ENCODE results near the gene PUS7. TPM values are rescaled to one million over a fixed set of nuclear protein-coding genes. Genes with fewer than 3 reads are reported as not detected.
"Not testable (repeated sequence)": the region's sequence is repeated elsewhere in the genome, so short reads cannot be mapped to it uniquely, and the experiment has no call there.

PUS7 gene
- total RNA-seq, 2 experiments from 2014 or later: 14.3 to 14.6 TPM

DNA sequence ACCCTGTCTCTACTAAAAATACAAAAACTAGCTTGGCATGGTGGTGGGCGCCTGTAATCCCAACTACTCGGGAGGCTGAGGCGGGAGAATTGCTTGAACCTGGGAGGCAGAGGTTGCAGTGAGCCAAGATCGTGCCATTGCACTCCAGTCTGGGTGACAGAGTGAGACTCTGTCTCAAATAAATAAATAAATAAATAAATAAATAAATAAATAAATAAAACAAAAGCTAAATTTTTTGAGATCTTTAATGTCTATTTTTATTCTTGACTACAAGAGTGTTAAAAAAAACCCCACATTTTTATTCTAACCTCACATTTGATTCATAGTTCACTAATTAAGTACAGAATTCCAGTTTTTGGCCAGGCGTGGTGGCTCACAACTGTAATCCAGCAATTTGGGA, 5.7 kb upstream of the PUS7 start:
- intact Hi-C loops (cut with micrococcal nuclease); H3K9me3 Mint-ChIP-seq; CTCF ChIA-PET; H3K27me3 Mint-ChIP-seq (ENCODE audit: low read depth); H3K27ac Mint-ChIP-seq; H3K4me3 Mint-ChIP-seq; H3K4me1 Mint-ChIP-seq (ENCODE audit: low read depth); H3K36me3 Mint-ChIP-seq (ENCODE audit: low read depth); DNase-seq: not testable (repeated sequence)

DNA sequence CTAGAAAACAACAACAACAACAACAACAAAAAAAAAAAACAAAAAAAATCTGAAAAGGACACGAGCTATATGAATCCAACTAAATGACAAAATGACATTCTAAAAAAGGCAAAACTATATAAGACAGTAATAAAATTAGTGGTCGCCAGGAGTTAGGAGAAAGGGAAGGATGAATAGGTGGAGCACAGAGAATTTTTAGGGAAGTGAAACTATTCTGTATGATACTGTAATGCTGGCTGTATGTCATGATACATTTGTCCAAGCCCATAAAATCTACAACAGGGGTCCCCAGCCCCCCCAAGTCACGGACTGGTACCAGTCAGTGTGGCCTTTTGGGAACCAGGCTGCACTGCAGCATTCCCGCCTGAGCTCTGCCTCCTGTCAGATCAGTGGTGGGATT, 2.8 kb upstream of the PUS7 start:
- Mint-ChIP-seq H3K27me3 (ENCODE audit: low read depth) (no peaks in the 10 kb centered on the region), H3K9me3 (no peaks in the 10 kb centered on the region), H3K27ac (no peak overlapping the region), H3K4me1 (ENCODE audit: low read depth) (peaks cover 10% of the 10 kb centered on the region), H3K4me3 (no peak overlapping the region), H3K36me3 (ENCODE audit: low read depth) (peaks cover under 1% of the 10 kb centered on the region)
- intact Hi-C loops (cut with micrococcal nuclease): no loop called here
- CTCF ChIA-PET: no interaction called here
- DNase-seq: no peak

DNA sequence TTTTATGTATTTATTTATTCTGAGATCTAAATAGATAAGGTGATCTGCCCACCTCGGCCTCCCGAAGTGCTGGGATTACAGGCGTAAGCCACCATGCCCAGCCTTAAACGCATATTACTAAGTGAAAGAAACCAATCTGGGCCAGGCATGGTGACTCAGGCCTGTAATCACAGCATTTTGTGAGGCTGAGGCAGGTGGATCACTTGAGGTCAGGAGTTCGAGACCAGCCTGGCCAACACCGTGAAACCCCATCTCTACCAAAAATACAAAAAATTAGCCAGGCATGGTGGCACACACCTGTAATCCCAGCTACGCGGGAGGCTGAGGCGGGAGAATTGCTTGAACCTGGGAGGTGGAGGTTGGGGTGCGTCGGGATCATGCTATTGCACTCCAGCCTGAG, 2.4 kb upstream of the PUS7 start:
- H3K27ac Mint-ChIP-seq; H3K4me3 Mint-ChIP-seq; intact Hi-C loops (cut with micrococcal nuclease): not testable (repeated sequence)

DNA sequence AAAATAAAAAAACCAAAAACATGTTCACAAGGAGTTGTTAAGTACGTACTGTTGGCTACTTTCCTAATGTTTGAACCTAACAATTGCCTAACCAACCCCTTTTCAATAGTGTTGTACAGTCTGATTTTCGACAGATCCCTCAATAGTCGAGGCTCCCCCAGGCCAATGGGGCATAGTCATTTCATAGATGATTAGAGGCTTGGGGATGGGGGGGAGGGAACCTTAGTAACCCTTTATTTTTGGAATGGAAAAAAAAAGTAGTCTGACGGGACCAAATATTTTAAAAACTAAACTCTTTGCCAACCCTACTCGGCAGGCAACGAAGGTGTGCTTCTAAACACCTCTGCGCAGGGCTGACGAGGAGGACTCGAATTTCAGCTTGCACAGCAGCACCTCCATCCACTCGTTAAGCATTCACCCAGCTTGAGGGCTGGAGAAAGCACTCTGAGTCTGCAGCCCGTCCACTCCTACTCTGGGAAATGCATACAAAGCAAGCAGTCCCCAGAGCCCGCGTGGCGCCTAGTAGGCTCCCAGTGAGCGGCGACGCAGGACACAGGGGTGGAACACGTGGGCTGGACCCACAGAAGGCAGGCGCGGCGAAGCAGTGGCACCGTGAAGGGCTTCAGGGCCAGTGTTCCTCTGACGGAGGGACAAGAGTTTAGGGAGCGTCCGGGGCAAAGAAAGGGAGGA, 899 bp downstream of the PUS7 start:
- peak; percentile 53 for DNase-seq
- intact Hi-C loops (cut with micrococcal nuclease): no loop called here
- peak overlapping the region; percentile 81 for H3K27ac Mint-ChIP-seq
- CTCF ChIA-PET: interaction anchor here (0.5 to 1.5 kb wide), 3 partner anchors 11 to 902 kb away, joined by 3 to 5 read pairs (median 4); partner anchors contain the start of gene RINT1
- H3K4me1 Mint-ChIP-seq (ENCODE audit: low read depth): peaks cover 20% of the 10 kb centered on the region
- H3K36me3 Mint-ChIP-seq (ENCODE audit: low read depth): peaks cover 10% of the 10 kb centered on the region
- peak overlapping the region; percentile 96 for H3K4me3 Mint-ChIP-seq
- H3K9me3 Mint-ChIP-seq: no peaks in the 10 kb centered on the region
- H3K27me3 Mint-ChIP-seq (ENCODE audit: low read depth): no peaks in the 10 kb centered on the region

More for the DNA sequence above, 2.4 kb upstream of the PUS7 start:
- H3K36me3 Mint-ChIP-seq (ENCODE audit: low read depth); H3K9me3 Mint-ChIP-seq; DNase-seq; H3K27me3 Mint-ChIP-seq (ENCODE audit: low read depth); CTCF ChIA-PET: not testable (repeated sequence)
- H3K4me1 Mint-ChIP-seq (ENCODE audit: low read depth): peaks cover 14% of the 10 kb centered on the region

DNA sequence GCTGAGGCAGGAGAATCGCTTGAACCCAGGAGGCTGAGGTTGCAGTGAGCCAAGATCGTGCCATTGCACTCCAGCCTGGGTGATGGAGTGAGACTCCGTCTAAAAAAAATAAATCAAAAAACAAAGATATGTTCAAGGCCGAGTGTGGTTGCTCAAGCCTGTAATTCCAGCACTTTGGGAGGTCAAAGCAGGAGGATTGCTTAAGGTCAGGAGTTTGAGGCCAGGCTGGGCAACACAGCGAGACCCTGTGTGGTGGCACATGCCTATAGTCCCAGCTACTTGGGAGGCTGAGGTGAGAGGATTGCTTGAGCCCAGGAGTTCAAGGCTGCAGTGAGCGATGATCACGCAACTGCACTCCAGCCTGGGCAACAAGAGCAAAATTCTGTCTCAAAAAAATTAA, 1.5 kb downstream of the PUS7 start:
- DNase-seq; H3K27ac Mint-ChIP-seq; H3K9me3 Mint-ChIP-seq; intact Hi-C loops (cut with micrococcal nuclease); H3K27me3 Mint-ChIP-seq (ENCODE audit: low read depth): not testable (repeated sequence)
- peaks cover 20% of the 10 kb centered on the region for H3K4me1 Mint-ChIP-seq (ENCODE audit: low read depth)
- CTCF ChIA-PET: interaction anchor here (0.5 to 1.5 kb wide), 2 partner anchors 11 to 903 kb away, joined by 3 to 5 read pairs; partner anchors contain the start of gene RINT1
- peak overlapping the region; percentile 50 for H3K4me3 Mint-ChIP-seq
- H3K36me3 Mint-ChIP-seq (ENCODE audit: low read depth): peaks cover 10% of the 10 kb centered on the region

DNA sequence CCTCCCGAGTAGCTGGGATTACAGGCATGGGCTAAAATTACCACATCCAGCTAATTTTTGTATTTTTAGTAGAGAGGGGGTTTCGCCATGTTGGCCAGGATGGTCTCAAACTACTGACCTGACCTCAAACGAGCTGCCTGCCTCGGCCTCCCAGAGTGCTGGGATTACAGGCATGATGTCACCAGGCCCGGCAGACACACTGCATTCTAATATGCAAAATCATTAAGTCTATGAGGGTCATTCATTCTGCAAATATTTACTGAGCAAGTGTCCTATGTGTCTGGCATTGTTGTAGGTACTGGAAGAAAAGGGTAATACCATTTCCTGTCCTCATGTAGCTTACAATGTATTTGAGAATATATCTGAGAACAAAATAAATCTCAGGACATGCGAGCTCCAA, 2.7 kb downstream of the PUS7 start:
- no peak for DNase-seq
- H3K27me3 Mint-ChIP-seq (ENCODE audit: low read depth): no peaks in the 10 kb centered on the region
- no peak overlapping the region for H3K27ac Mint-ChIP-seq
- H3K4me1 Mint-ChIP-seq (ENCODE audit: low read depth): peaks cover 29% of the 10 kb centered on the region
- H3K36me3 Mint-ChIP-seq (ENCODE audit: low read depth): peaks cover 14% of the 10 kb centered on the region
- no peak overlapping the region for H3K4me3 Mint-ChIP-seq
- intact Hi-C loops (cut with micrococcal nuclease): no loop called here
- no peaks in the 10 kb centered on the region for H3K9me3 Mint-ChIP-seq
- CTCF ChIA-PET: interaction anchor here (0.6 to 1.2 kb wide), 3 partner anchors 13 to 268 kb away, joined by 4 to 7 read pairs (median 4); partner anchors contain the start of gene RINT1

DNA sequence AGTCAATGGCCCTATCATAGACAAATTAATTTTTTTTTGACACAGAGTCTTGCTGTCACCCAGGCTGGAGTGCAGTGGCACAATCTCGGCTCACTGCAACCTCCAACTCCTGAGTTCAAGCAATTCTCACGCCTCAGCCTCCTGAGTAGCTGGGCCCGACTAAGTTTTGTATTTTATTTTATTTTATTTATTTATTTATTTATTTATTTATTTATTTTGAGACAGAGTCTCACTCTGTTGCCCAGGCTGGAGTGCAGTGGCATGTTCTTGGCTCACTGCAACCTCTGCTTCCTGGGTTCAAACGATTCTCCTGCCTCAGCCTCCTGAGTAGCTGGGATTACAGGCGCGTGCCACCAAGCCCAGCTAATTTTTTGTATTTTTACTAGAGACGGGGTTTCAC, 6.5 kb downstream of the PUS7 start:
- not testable (repeated sequence) for H3K27me3 Mint-ChIP-seq (ENCODE audit: low read depth); DNase-seq; H3K4me3 Mint-ChIP-seq; H3K9me3 Mint-ChIP-seq; H3K27ac Mint-ChIP-seq
- H3K4me1 Mint-ChIP-seq (ENCODE audit: low read depth): peaks cover 43% of the 10 kb centered on the region
- intact Hi-C loops (cut with micrococcal nuclease): loop anchor here (2.0 kb wide), 1 partner anchor 17 kb away; the partner anchor contains the start of gene RINT1
- H3K36me3 Mint-ChIP-seq (ENCODE audit: low read depth): peaks cover 28% of the 10 kb centered on the region
- CTCF ChIA-PET: interaction anchor here (0.6 kb wide), 1 partner anchor 75 kb away, joined by 3 read pairs; no protein-coding TSS in a partner anchor

DNA sequence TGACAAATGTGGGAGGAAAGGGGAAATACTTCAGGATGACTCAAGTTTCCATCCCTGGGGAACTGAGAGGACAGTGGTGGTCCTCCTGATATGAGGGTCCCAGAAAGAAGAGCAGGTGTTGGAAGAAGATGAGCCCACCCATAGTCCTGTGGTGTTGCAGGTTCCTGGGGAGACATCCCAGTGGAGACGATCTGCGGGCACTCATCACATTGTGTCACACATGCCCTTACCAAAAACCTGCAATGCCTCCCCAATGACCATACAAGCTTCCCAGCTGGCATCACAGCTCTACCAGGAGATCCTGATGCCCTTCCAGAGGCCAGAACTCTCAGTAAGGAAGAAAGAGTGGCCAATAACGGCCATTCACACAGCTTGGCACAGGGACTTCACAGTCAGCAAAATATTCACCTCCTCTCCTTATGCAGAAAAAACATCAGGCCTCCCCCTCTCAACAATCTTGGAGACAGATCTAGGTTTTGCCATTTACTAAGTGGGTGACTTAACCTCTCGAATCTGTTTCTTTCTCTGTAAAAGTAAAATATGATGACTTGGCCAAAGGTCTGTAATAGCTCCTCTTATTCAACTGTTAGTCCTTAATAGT, 9.0 kb downstream of the PUS7 start:
- intact Hi-C loops (cut with micrococcal nuclease): no loop called here
- no peaks in the 10 kb centered on the region for H3K27me3 Mint-ChIP-seq (ENCODE audit: low read depth)
- no peak overlapping the region for H3K4me3 Mint-ChIP-seq
- DNase-seq: no peak
- peaks cover 34% of the 10 kb centered on the region for H3K4me1 Mint-ChIP-seq (ENCODE audit: low read depth)
- H3K36me3 Mint-ChIP-seq (ENCODE audit: low read depth): peaks cover 26% of the 10 kb centered on the region
- CTCF ChIA-PET: interaction anchor here (2.2 kb wide), 1 partner anchor 18 kb away, joined by 19 read pairs; the partner anchor contains the start of gene RINT1
- H3K27ac Mint-ChIP-seq: peak overlapping the region; percentile 64
- no peaks in the 10 kb centered on the region for H3K9me3 Mint-ChIP-seq

DNA sequence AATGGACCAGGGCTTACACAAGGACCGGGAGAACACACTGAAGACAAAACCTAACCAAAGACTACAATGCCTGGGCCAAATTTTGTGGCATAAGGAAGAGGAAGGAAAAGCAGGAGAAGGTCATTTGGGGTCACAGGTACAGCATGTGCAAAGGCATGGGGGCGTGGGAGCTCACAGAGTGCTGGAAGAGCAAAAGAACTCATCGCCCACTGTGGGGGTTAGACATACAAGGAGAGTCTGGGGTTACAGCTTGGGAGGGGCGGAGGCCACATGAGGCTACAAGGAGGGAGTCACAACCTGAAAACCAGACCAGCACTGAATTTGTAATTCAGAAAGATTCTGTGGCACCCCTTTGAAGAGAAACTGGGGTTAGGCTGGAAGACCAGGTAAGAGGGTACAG, 9.7 kb downstream of the PUS7 start:
- peak overlapping the region; percentile 64 for H3K27ac Mint-ChIP-seq
- H3K4me3 Mint-ChIP-seq: no peak overlapping the region
- H3K9me3 Mint-ChIP-seq: no peaks in the 10 kb centered on the region
- no peaks in the 10 kb centered on the region for H3K27me3 Mint-ChIP-seq (ENCODE audit: low read depth)
- intact Hi-C loops (cut with micrococcal nuclease): no loop called here
- peaks cover 31% of the 10 kb centered on the region for H3K4me1 Mint-ChIP-seq (ENCODE audit: low read depth)
- CTCF ChIA-PET: no interaction called here
- no peak for DNase-seq
- H3K36me3 Mint-ChIP-seq (ENCODE audit: low read depth): peaks cover 25% of the 10 kb centered on the region

DNA sequence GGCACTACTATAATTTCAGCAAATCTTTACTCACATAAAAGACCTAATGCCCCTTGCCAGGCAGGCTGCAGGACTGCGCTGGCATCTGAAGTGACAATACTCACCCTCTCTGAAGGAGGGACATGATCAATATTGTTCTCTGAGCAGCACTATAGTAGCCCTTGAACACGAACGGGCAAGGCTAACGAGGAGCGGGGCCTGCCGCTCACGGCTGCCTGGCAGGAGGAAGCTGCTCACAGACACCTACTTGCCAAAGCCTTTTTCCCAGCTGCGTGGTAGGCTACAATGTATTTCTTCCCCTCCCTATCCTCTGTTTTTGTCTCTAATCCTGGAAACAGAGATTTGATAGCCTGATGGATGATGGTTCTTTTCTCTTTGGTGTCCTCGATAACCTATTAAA, 19.9 kb downstream of the PUS7 start:
- H3K4me3 Mint-ChIP-seq: no peak overlapping the region
- CTCF ChIA-PET: no interaction called here
- peaks cover 40% of the 10 kb centered on the region for H3K36me3 Mint-ChIP-seq (ENCODE audit: low read depth)
- no peaks in the 10 kb centered on the region for H3K4me1 Mint-ChIP-seq (ENCODE audit: low read depth)
- intact Hi-C loops (cut with micrococcal nuclease): no loop called here
- no peaks in the 10 kb centered on the region for H3K9me3 Mint-ChIP-seq
- no peak for DNase-seq
- H3K27ac Mint-ChIP-seq: no peak overlapping the region
- no peaks in the 10 kb centered on the region for H3K27me3 Mint-ChIP-seq (ENCODE audit: low read depth)

DNA sequence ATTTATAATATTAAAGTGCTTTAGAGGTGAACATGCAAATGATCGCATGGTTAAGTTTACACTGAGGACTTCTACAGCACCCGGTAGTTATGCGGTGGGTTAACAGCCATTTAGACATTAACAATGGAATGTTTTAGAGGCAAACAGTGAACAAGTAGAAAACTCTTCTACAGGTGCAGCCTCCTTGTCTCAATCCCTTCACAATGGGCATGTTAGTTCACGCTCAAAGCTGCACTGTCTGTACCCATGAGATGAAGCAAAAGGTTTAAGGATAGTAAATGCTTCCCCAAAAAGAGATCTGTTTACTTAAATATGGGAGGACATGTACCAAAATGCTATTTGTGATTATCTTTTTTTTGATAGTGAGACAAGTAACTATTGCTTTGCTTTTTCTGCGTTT, 25.1 kb downstream of the PUS7 start:
- H3K36me3 Mint-ChIP-seq (ENCODE audit: low read depth): peaks cover 24% of the 10 kb centered on the region
- H3K4me3 Mint-ChIP-seq: no peak overlapping the region
- H3K9me3 Mint-ChIP-seq: no peaks in the 10 kb centered on the region
- DNase-seq: no peak
- H3K4me1 Mint-ChIP-seq (ENCODE audit: low read depth): no peaks in the 10 kb centered on the region
- CTCF ChIA-PET: interaction anchor here (0.6 kb wide), 1 partner anchor 9 kb away, joined by 3 read pairs; no protein-coding TSS in a partner anchor
- intact Hi-C loops (cut with micrococcal nuclease): no loop called here
- no peak overlapping the region for H3K27ac Mint-ChIP-seq
- H3K27me3 Mint-ChIP-seq (ENCODE audit: low read depth): no peaks in the 10 kb centered on the region

DNA sequence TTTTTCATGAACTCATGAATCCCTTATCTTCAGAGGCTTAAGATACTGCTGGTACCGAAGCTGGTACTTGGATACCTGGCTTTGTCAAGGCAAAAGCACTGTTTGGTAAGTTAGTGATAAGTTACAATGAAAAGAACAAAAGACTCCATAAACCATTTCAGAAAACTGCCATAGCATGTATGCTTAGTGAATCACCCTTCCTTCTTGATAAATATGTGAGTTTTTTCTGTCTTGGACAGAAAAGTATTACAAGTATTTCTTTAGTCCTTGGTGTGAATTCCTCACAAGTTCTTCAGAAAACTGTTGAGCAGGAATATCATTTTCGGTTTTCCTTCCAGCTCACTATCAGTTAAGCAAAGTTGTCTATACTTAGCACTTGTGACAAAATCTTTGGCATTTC, 25.6 kb downstream of the PUS7 start:
- Mint-ChIP-seq H3K4me1 (ENCODE audit: low read depth) (no peaks in the 10 kb centered on the region), H3K27ac (no peak overlapping the region), H3K4me3 (no peak overlapping the region), H3K36me3 (ENCODE audit: low read depth) (peaks cover 23% of the 10 kb centered on the region), H3K9me3 (no peaks in the 10 kb centered on the region), H3K27me3 (ENCODE audit: low read depth) (no peaks in the 10 kb centered on the region)
- intact Hi-C loops (cut with micrococcal nuclease): no loop called here
- CTCF ChIA-PET: interaction anchor here (0.6 kb wide), 1 partner anchor 9 kb away, joined by 3 read pairs; no protein-coding TSS in a partner anchor
- no peak for DNase-seq

DNA sequence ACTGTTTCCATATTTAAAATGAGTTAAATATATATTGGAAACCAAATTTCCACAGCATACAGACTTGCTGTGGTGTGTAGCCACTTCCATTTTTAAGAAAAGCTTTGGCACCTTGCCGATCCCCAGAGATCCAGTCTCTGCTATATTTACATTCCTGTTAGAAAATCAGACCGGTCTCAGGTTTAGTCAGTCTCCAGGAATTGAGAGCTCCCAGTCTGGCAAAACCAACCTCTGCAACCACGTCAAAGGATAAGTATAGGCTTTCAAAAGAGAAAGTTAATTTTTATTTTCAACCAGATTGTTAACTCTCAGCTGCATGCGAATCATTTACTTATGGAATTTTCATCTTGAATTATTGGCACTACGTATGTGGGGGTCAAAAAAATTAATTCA, 28.2 kb downstream of the PUS7 start:
- intact Hi-C loops (cut with micrococcal nuclease): no loop called here
- no peak overlapping the region for H3K4me3 Mint-ChIP-seq
- CTCF ChIA-PET: interaction anchor here (0.6 kb wide), 1 partner anchor 73 kb away, joined by 5 read pairs; no protein-coding TSS in a partner anchor
- no peak for DNase-seq
- H3K27me3 Mint-ChIP-seq (ENCODE audit: low read depth): no peaks in the 10 kb centered on the region
- no peaks in the 10 kb centered on the region for H3K9me3 Mint-ChIP-seq
- no peaks in the 10 kb centered on the region for H3K4me1 Mint-ChIP-seq (ENCODE audit: low read depth)
- H3K36me3 Mint-ChIP-seq (ENCODE audit: low read depth): peaks cover 18% of the 10 kb centered on the region
- no peak overlapping the region for H3K27ac Mint-ChIP-seq
